Stimulated activated naive CD8-positive, alpha-beta T cell treated with anti-CD3 and anti-CD28 coated beads, Interleukin-15, amount 100 ng/mL, for 72 hours (primary cell): Measurements from ENCODE around the gene CDIP1.
A peak's percentile ranks its signal among the peaks of the same experiment; 100 is the strongest.
"Not testable (repeated sequence)": the region's sequence is repeated elsewhere in the genome, so short reads cannot be mapped to it uniquely, and the experiment has no call there.

Experiments
- ATAC-seq: fragments of 150-1000 bp; cut with Tn5 transposase; 2 replicates; pipeline ENCODE4 v1.10.0; 2021; ENCODE audit warnings: mild to moderate bottlenecking, moderate library complexity
- DNase-seq, 2 donors: peaks; one replicate each; pipeline ENCODE4 v3.0.0; 2021 to 2022
- H3K27ac Mint-ChIP-seq, 2 donors: one replicate each; pipeline ENCODE4 v1.8.0; 2022; ENCODE audit warnings: mild to moderate bottlenecking in 2 of 2, mixed read lengths in 2 of 2, moderate library complexity in 2 of 2
- H3K27me3 Mint-ChIP-seq: one replicate; pipeline ENCODE4 v1.8.0; 2022; ENCODE audit warnings: mixed read lengths
- H3K4me1 Mint-ChIP-seq: one replicate; pipeline ENCODE4 v1.8.0; 2022; ENCODE audit warnings: mild to moderate bottlenecking, mixed read lengths
- H3K4me3 Mint-ChIP-seq, 2 donors: one replicate each; pipeline ENCODE4 v1.8.0; 2022; ENCODE audit warnings: mild to moderate bottlenecking in 2 of 2, mixed read lengths in 2 of 2, moderate library complexity in 1 of 2
- H3K9me3 Mint-ChIP-seq, 2 donors: one replicate each; pipeline ENCODE4 v1.8.0; 2022; ENCODE audit warnings: mixed read lengths in 2 of 2

CDIP1 gene

GRCh38 chr16:4538350-4539235, at the start of gene CDIP1:
TSS of gene CDIP1 (minus strand) at chr16:4538773. CDS start at chr16:4514130, 24,643 bp downstream.
- ATAC-seq: peak; percentile 88

GRCh38 chr16:4586291-4586690, 47.7 kb upstream of the CDIP1 start:
- peaks cover 21% of the 10 kb centered on the region for H3K27me3 Mint-ChIP-seq
- H3K9me3 Mint-ChIP-seq: no peaks in the 10 kb centered on the region
- no peak for DNase-seq
- H3K4me1 Mint-ChIP-seq: peaks cover 5% of the 10 kb centered on the region
- ATAC-seq: no peak
- no peak overlapping the region for H3K4me3 Mint-ChIP-seq
- H3K27ac Mint-ChIP-seq: no peak overlapping the region

More at GRCh38 chr16:4538350-4539235, at the start of gene CDIP1:
- Mint-ChIP-seq H3K27me3 (no peaks in the 10 kb centered on the region), H3K9me3 (peaks cover 7 to 10% of the 10 kb centered on the region in 2 donors), H3K4me1 (peaks cover 42% of the 10 kb centered on the region), H3K4me3 (peak within 1 kb of the TSS; percentile 83 to 89), H3K27ac (peak within 1 kb of the TSS in 1 of 2 donors; percentile 85)
- peak; percentile 92 to 95 for DNase-seq

GRCh38 chr16:4583906-4584305, 45.3 kb upstream of the CDIP1 start:
- no peaks in the 10 kb centered on the region for H3K9me3 Mint-ChIP-seq
- H3K27me3 Mint-ChIP-seq: peaks cover 21% of the 10 kb centered on the region
- H3K27ac Mint-ChIP-seq: no peak overlapping the region
- ATAC-seq (no peak), DNase-seq (no peak)
- H3K4me1 Mint-ChIP-seq: peaks cover 5% of the 10 kb centered on the region
- H3K4me3 Mint-ChIP-seq: no peak overlapping the region

GRCh38 chr16:4580250-4580649, 41.7 kb upstream of the CDIP1 start:
- Mint-ChIP-seq H3K4me1 (no peaks in the 10 kb centered on the region), H3K27me3 (peaks cover under 1% of the 10 kb centered on the region), H3K4me3 (no peak overlapping the region), H3K27ac (no peak overlapping the region), H3K9me3 (no peaks in the 10 kb centered on the region)
- ATAC-seq: no peak
- DNase-seq: no peak

GRCh38 chr16:4578961-4579530, 40.5 kb upstream of the CDIP1 start:
- H3K27me3 Mint-ChIP-seq: no peaks in the 10 kb centered on the region
- no peak overlapping the region for H3K4me3 Mint-ChIP-seq
- DNase-seq: no peak
- H3K4me1 Mint-ChIP-seq: peaks cover 9% of the 10 kb centered on the region
- no peak for ATAC-seq
- no peaks in the 10 kb centered on the region for H3K9me3 Mint-ChIP-seq
- H3K27ac Mint-ChIP-seq: no peak overlapping the region

- no peak overlapping the region for H3K4me3 Mint-ChIP-seq
- ATAC-seq (no peak), DNase-seq (no peak)
- peak overlapping the region in 1 of 2 donors; percentile 34 for H3K27ac Mint-ChIP-seq
- peaks cover 9% of the 10 kb centered on the region for H3K4me1 Mint-ChIP-seq
- H3K27me3 Mint-ChIP-seq: no peaks in the 10 kb centered on the region
- no peaks in the 10 kb centered on the region for H3K9me3 Mint-ChIP-seq
Measured at GRCh38 chr16:4576008-4576407, 37.4 kb upstream of the CDIP1 start.

GRCh38 chr16:4574919-4575705, 36.5 kb upstream of the CDIP1 start:
- Mint-ChIP-seq H3K27me3 (no peaks in the 10 kb centered on the region), H3K4me1 (peaks cover 9% of the 10 kb centered on the region), H3K4me3 (no peak overlapping the region), H3K27ac (no peak overlapping the region), H3K9me3 (no peaks in the 10 kb centered on the region)
- ATAC-seq (peak; percentile 31), DNase-seq (no peak)

GRCh38 chr16:4573926-4574325, 35.4 kb upstream of the CDIP1 start:
- not testable (repeated sequence) for ATAC-seq, H3K9me3 Mint-ChIP-seq, H3K4me1 Mint-ChIP-seq, H3K4me3 Mint-ChIP-seq, H3K27me3 Mint-ChIP-seq, H3K27ac Mint-ChIP-seq, DNase-seq

GRCh38 chr16:4572715-4573114, 34.1 kb upstream of the CDIP1 start:
- peaks cover 9% of the 10 kb centered on the region for H3K4me1 Mint-ChIP-seq

GRCh38 chr16:4570688-4571321, 32.2 kb upstream of the CDIP1 start:
- Mint-ChIP-seq H3K27me3 (no peaks in the 10 kb centered on the region), H3K27ac (no peak overlapping the region), H3K4me3 (no peak overlapping the region), H3K9me3 (no peaks in the 10 kb centered on the region), H3K4me1 (peaks cover 22% of the 10 kb centered on the region)
- DNase-seq (no peak), ATAC-seq (no peak)

More at GRCh38 chr16:4572715-4573114, 34.1 kb upstream of the CDIP1 start:
- no peak overlapping the region for H3K27ac Mint-ChIP-seq
- H3K27me3 Mint-ChIP-seq: no peaks in the 10 kb centered on the region
- ATAC-seq: no peak
- DNase-seq: no peak
- H3K9me3 Mint-ChIP-seq: no peaks in the 10 kb centered on the region
- H3K4me3 Mint-ChIP-seq: no peak overlapping the region

GRCh38 chr16:4570086-4570485, 31.5 kb upstream of the CDIP1 start:
- no peak for DNase-seq
- no peak for ATAC-seq
- H3K4me1 Mint-ChIP-seq: peaks cover 22% of the 10 kb centered on the region
- no peak overlapping the region for H3K27ac Mint-ChIP-seq
- H3K27me3 Mint-ChIP-seq: no peaks in the 10 kb centered on the region
- H3K9me3 Mint-ChIP-seq: no peaks in the 10 kb centered on the region
- no peak overlapping the region for H3K4me3 Mint-ChIP-seq

- Mint-ChIP-seq H3K9me3 (no peaks in the 10 kb centered on the region), H3K27ac (peak overlapping the region in 1 of 2 donors; percentile 84), H3K4me1 (peaks cover 15% of the 10 kb centered on the region), H3K27me3 (no peaks in the 10 kb centered on the region), H3K4me3 (no peak overlapping the region)
- ATAC-seq: peak; percentile 40
- no peak for DNase-seq
Measured at GRCh38 chr16:4566144-4566543, 27.6 kb upstream of the CDIP1 start.

GRCh38 chr16:4564661-4565267, 26.2 kb upstream of the CDIP1 start:
- H3K4me3 Mint-ChIP-seq: no peak overlapping the region
- H3K4me1 Mint-ChIP-seq: peaks cover 15% of the 10 kb centered on the region
- H3K27ac Mint-ChIP-seq: no peak overlapping the region
- ATAC-seq (no peak), DNase-seq (no peak)
- no peaks in the 10 kb centered on the region for H3K9me3 Mint-ChIP-seq
- no peaks in the 10 kb centered on the region for H3K27me3 Mint-ChIP-seq

GRCh38 chr16:4561596-4561995, 23.0 kb upstream of the CDIP1 start:
- H3K9me3 Mint-ChIP-seq: no peaks in the 10 kb centered on the region
- no peak for DNase-seq
- no peak overlapping the region for H3K4me3 Mint-ChIP-seq
- no peak overlapping the region for H3K27ac Mint-ChIP-seq
- no peak for ATAC-seq
- peaks cover 9% of the 10 kb centered on the region for H3K4me1 Mint-ChIP-seq
- H3K27me3 Mint-ChIP-seq: no peaks in the 10 kb centered on the region

- H3K4me1 Mint-ChIP-seq: no peaks in the 10 kb centered on the region
- ATAC-seq: no peak
- no peak overlapping the region for H3K27ac Mint-ChIP-seq
- no peak overlapping the region for H3K4me3 Mint-ChIP-seq
- H3K9me3 Mint-ChIP-seq: no peaks in the 10 kb centered on the region
- DNase-seq: no peak
- no peaks in the 10 kb centered on the region for H3K27me3 Mint-ChIP-seq
Measured at GRCh38 chr16:4557973-4558372, 19.4 kb upstream of the CDIP1 start.
